Activated CD8-positive, alpha-beta T cell treated with anti-CD3 and anti-CD28 coated beads for 36 hours (primary cell): ENCODE measurements around the gene PRKCE. TPM values are rescaled to one million over a fixed set of nuclear protein-coding genes. Genes with fewer than 3 reads are reported as not detected.

Experiments
- ATAC-seq: fragments of 200-7000 bp; cut with Tn5 transposase; one replicate; pipeline ENCODE4 v1.10.0; 2021; ENCODE audit warnings: mild to moderate bottlenecking, moderate library complexity
- CTCF ChIA-PET: fragments of 350-600 bp; sonication (Branson Sonifier 250); formaldehyde crosslinking; loops from one replicate; lab custom pipeline; 2021; ENCODE audit warnings: antibody characterized with exemption; lab: Charles Lee
- POLR2A ChIA-PET: fragments of 350-600 bp; sonication (Branson Sonifier 250); formaldehyde crosslinking; loops from one replicate; lab custom pipeline; 2021; ENCODE audit warnings: antibody characterized with exemption; lab: Charles Lee
- DNase-seq: peaks from one replicate; pipeline ENCODE4 v3.0.0-alpha.2; 2020
- H3K27ac Mint-ChIP-seq: one replicate; pipeline ENCODE4 v1.8.0; 2021; ENCODE audit warnings: mild to moderate bottlenecking, mixed read lengths
- H3K27me3 Mint-ChIP-seq: one replicate; pipeline ENCODE4 v1.8.0; 2021; ENCODE audit warnings: mixed read lengths
- H3K36me3 Mint-ChIP-seq: one replicate; pipeline ENCODE4 v1.8.0; 2021; ENCODE audit warnings: low read depth, mixed read lengths
- H3K4me1 Mint-ChIP-seq: one replicate; pipeline ENCODE4 v1.8.0; 2021; ENCODE audit warnings: low read depth, mixed read lengths
- H3K4me3 Mint-ChIP-seq: one replicate; pipeline ENCODE4 v1.8.0; 2021; ENCODE audit warnings: mild to moderate bottlenecking, moderate library complexity, mixed read lengths
- H3K9me3 Mint-ChIP-seq: one replicate; pipeline ENCODE4 v1.8.0; 2021; ENCODE audit warnings: mixed read lengths
- CTCF ChIP-seq: fragments of 200-600 bp; IDR thresholded peaks from one replicate; pipeline ENCODE4 v1.8.0; 2022; ENCODE audit warnings: antibody characterized with exemption, mild to moderate bottlenecking
- intact Hi-C: fragments of 100-400 bp; cut with micrococcal nuclease; formaldehyde crosslinking; loops from one replicate; pipeline ENCODE4 v1.10.0; 2022
- total RNA-seq, 2 experiments: library from RNA; stranded (reverse); gene quantifications; one replicate each; pipeline ENCODE4 v1.2.3, GENCODE V29; 2021

Gene PRKCE
- total RNA-seq, 2 experiments from 2014 or later = 11.5 to 11.9 TPM

GRCh38 chr2:46163098-46163430 lies 511.6 kb downstream of the PRKCE start:
- Mint-ChIP-seq H3K36me3 (no peaks in the 10 kb centered on the region), H3K27ac (no peak overlapping the region), H3K4me1 (no peaks in the 10 kb centered on the region), H3K4me3 (no peak overlapping the region), H3K9me3 (no peaks in the 10 kb centered on the region), H3K27me3 (no peaks in the 10 kb centered on the region)
- ATAC-seq (no peak), DNase-seq (no peak)
- TF ChIP-seq CTCF = no peak
- ChIA-PET CTCF (interaction anchor here (1.6 kb wide), 1 partner anchor 9 kb away, joined by 4 read pairs; no protein-coding TSS in a partner anchor), POLR2A (no interaction called here)
- intact Hi-C loops = no loop called here

GRCh38 chr2:46163804-46164528 lies 512.5 kb downstream of the PRKCE start:
- CTCF ChIA-PET = interaction anchor here (0.9 to 1.3 kb wide), 2 partner anchors 13 to 101 kb away, joined by 3 read pairs; no protein-coding TSS in a partner anchor
- Mint-ChIP-seq H3K27ac (no peak overlapping the region), H3K4me1 (no peaks in the 10 kb centered on the region), H3K9me3 (no peaks in the 10 kb centered on the region), H3K27me3 (no peaks in the 10 kb centered on the region), H3K4me3 (no peak overlapping the region), H3K36me3 (no peaks in the 10 kb centered on the region)
- ATAC-seq (no peak), DNase-seq (no peak)
- intact Hi-C loops = no loop called here
- POLR2A ChIA-PET = no interaction called here
- no peak for TF ChIP-seq CTCF

- ChIA-PET POLR2A (no interaction called here), CTCF (interaction anchor here (0.6 to 1.3 kb wide), 3 partner anchors 12 to 432 kb away, joined by 3 read pairs; no protein-coding TSS in a partner anchor)
- H3K27ac Mint-ChIP-seq = no peak overlapping the region
- H3K9me3 Mint-ChIP-seq = no peaks in the 10 kb centered on the region
- H3K4me1 Mint-ChIP-seq = no peaks in the 10 kb centered on the region
- H3K4me3 Mint-ChIP-seq = no peak overlapping the region
- TF ChIP-seq CTCF = no peak
- ATAC-seq (no peak), DNase-seq (no peak)
- intact Hi-C loops = no loop called here
- no peaks in the 10 kb centered on the region for H3K36me3 Mint-ChIP-seq
- no peaks in the 10 kb centered on the region for H3K27me3 Mint-ChIP-seq
Measured at GRCh38 chr2:46164529-46165301, 513.2 kb downstream of the PRKCE start.

- Mint-ChIP-seq H3K36me3 (no peaks in the 10 kb centered on the region), H3K4me3 (no peak overlapping the region), H3K4me1 (no peaks in the 10 kb centered on the region), H3K27ac (no peak overlapping the region), H3K27me3 (no peaks in the 10 kb centered on the region), H3K9me3 (no peaks in the 10 kb centered on the region)
- CTCF ChIA-PET = no interaction called here
- ATAC-seq (no peak), DNase-seq (no peak)
- no peak for TF ChIP-seq CTCF
- POLR2A ChIA-PET = no interaction called here
- intact Hi-C loops = no loop called here
Measured at GRCh38 chr2:46165916-46166315, 514.4 kb downstream of the PRKCE start.

GRCh38 chr2:46167406-46167805 lies 515.9 kb downstream of the PRKCE start:
- H3K9me3 Mint-ChIP-seq = no peaks in the 10 kb centered on the region
- no peak for ATAC-seq
- CTCF ChIA-PET = no interaction called here

More at GRCh38 chr2:46167406-46167805, 515.9 kb downstream of the PRKCE start:
- POLR2A ChIA-PET = no interaction called here
- intact Hi-C loops = no loop called here
- peaks cover 2% of the 10 kb centered on the region for H3K4me1 Mint-ChIP-seq
- H3K27me3 Mint-ChIP-seq = no peaks in the 10 kb centered on the region
- no peak for TF ChIP-seq CTCF
- H3K27ac Mint-ChIP-seq = no peak overlapping the region
- no peak for DNase-seq
- no peaks in the 10 kb centered on the region for H3K36me3 Mint-ChIP-seq
- H3K4me3 Mint-ChIP-seq = no peak overlapping the region
